MM.1S (cell line): ENCODE measurements around the gene FYN.

Experiments
- DNase-seq: peaks from one replicate; pipeline ENCODE4 v3.0.0-alpha.2; 2015
- H2AFZ ChIP-seq: fragments of 300-600 bp; sonication (generic); 2 replicates; pipeline ENCODE4 v1.6.0; 2016; ENCODE audit warnings: antibody characterized with exemption, low read length
- H3F3A ChIP-seq: fragments of 300-600 bp; sonication (generic); 2 replicates; pipeline ENCODE4 v1.6.1; 2016; ENCODE audit warnings: mild to moderate bottlenecking, antibody characterized with exemption, low read length, moderate library complexity, mixed read lengths; ENCODE audit not compliant: insufficient read depth
- H3K27ac ChIP-seq: fragments of 300-600 bp; sonication (generic); 2 replicates; pipeline ENCODE4 v1.5.1; 2016; ENCODE audit warnings: mild to moderate bottlenecking, low read length
- H3K27me3 ChIP-seq: fragments of 300-600 bp; sonication (generic); replicated peaks from 2 replicates; pipeline ENCODE4 v1.6.0; 2016; ENCODE audit warnings: low read length; ENCODE audit not compliant: insufficient read depth
- H3K36me3 ChIP-seq: fragments of 300-600 bp; sonication (generic); replicated peaks from 2 replicates; pipeline ENCODE4 v1.6.1; 2016; ENCODE audit warnings: mild to moderate bottlenecking, low read length, mixed read lengths; ENCODE audit not compliant: insufficient read depth
- H3K4me1 ChIP-seq: fragments of 300-600 bp; sonication (generic); 2 replicates; pipeline ENCODE4 v1.6.1; 2016; ENCODE audit warnings: low read length, mixed read lengths
- H3K4me2 ChIP-seq: fragments of 300-600 bp; sonication (generic); 2 replicates; pipeline ENCODE4 v1.6.0; 2016; ENCODE audit warnings: low read depth, low read length
- H3K4me3 ChIP-seq: fragments of 300-600 bp; sonication (generic); 2 replicates; pipeline ENCODE4 v1.5.1; 2016; ENCODE audit warnings: low read length, mixed read lengths
- H3K79me2 ChIP-seq: fragments of 300-600 bp; sonication (generic); 2 replicates; pipeline ENCODE4 v1.6.1; 2016; ENCODE audit warnings: mixed run types, low read length, mixed read lengths
- H3K9ac ChIP-seq: fragments of 300-600 bp; sonication (generic); 2 replicates; pipeline ENCODE4 v1.6.1; 2016; ENCODE audit warnings: low read length, mixed read lengths
- H3K9me2 ChIP-seq: fragments of 300-600 bp; sonication (generic); replicated peaks from 2 replicates; pipeline ENCODE4 v1.6.1; 2016; ENCODE audit warnings: mild to moderate bottlenecking, low read length, mixed read lengths; ENCODE audit not compliant: insufficient read depth
- H3K9me3 ChIP-seq: fragments of 300-600 bp; sonication (generic); replicated peaks from 2 replicates; pipeline ENCODE4 v1.6.1; 2016; ENCODE audit warnings: mild to moderate bottlenecking, low read length, mixed read lengths; ENCODE audit not compliant: insufficient read depth
- H4K20me1 ChIP-seq: fragments of 300-600 bp; sonication (generic); 2 replicates; pipeline ENCODE4 v1.6.1; 2016; ENCODE audit warnings: mild to moderate bottlenecking, low read length, moderate library complexity, mixed read lengths; ENCODE audit not compliant: insufficient read depth
- CTCF ChIP-seq: fragments of 300-600 bp; sonication (generic); IDR thresholded peaks from 2 replicates; pipeline ENCODE4 v1.5.1; 2016; ENCODE audit warnings: antibody characterized with exemption, low read length, mixed read lengths
- EZH2 ChIP-seq: fragments of 300-600 bp; sonication (generic); optimal IDR thresholded peaks from 2 replicates; pipeline ENCODE3; 2017; ENCODE audit warnings: low read depth, mild to moderate bottlenecking, antibody characterized with exemption, low read length, mixed read lengths
- EZH2phosphoT487 ChIP-seq: fragments of 300-600 bp; sonication (generic); IDR thresholded peaks from 2 replicates; pipeline ENCODE4 v1.6.1; 2018; ENCODE audit warnings: antibody characterized with exemption, low read length

Gene FYN

GRCh38 chr6:111767752-111768430 is 105.4 kb downstream of the FYN start:
- Histone ChIP-seq H3K27me3 (no peaks in the 10 kb centered on the region), H3K79me2 (no peaks in the 10 kb centered on the region), H3K27ac (no peak overlapping the region), H3K9me3 (no peaks in the 10 kb centered on the region), H3K9me2 (no peaks in the 10 kb centered on the region), H4K20me1 (no peaks in the 10 kb centered on the region), H2AFZ (no peak overlapping the region), H3K36me3 (no peaks in the 10 kb centered on the region), H3K9ac (no peak overlapping the region), H3K4me1 (peaks cover 22% of the 10 kb centered on the region), H3K4me2 (no peak overlapping the region), H3K4me3 (no peak overlapping the region), H3F3A (no peaks in the 10 kb centered on the region)
- TF ChIP-seq EZH2phosphoT487 (no peak), CTCF (no peak), EZH2 (no peak)
- no peak for DNase-seq

GRCh38 chr6:111766201-111766857 is 106.9 kb downstream of the FYN start:
- Histone ChIP-seq H3K9me2 (no peaks in the 10 kb centered on the region), H3K4me1 (peaks cover 22% of the 10 kb centered on the region), H2AFZ (no peak overlapping the region), H3K9ac (no peak overlapping the region), H3K4me3 (no peak overlapping the region), H3K79me2 (no peaks in the 10 kb centered on the region), H4K20me1 (no peaks in the 10 kb centered on the region), H3K36me3 (no peaks in the 10 kb centered on the region), H3F3A (no peaks in the 10 kb centered on the region), H3K27ac (no peak overlapping the region), H3K9me3 (no peaks in the 10 kb centered on the region), H3K4me2 (no peak overlapping the region), H3K27me3 (no peaks in the 10 kb centered on the region)
- no peak for TF ChIP-seq EZH2phosphoT487
- no peak for TF ChIP-seq CTCF
- TF ChIP-seq EZH2: no peak
- no peak for DNase-seq

GRCh38 chr6:111765763-111766162 is 107.5 kb downstream of the FYN start:
- Histone ChIP-seq H3K4me1 (peaks cover 22% of the 10 kb centered on the region), H3K4me2 (no peak overlapping the region)

More at GRCh38 chr6:111765763-111766162, 107.5 kb downstream of the FYN start:
- H3F3A ChIP-seq: no peaks in the 10 kb centered on the region
- TF ChIP-seq CTCF: no peak
- no peak for TF ChIP-seq EZH2phosphoT487
- TF ChIP-seq EZH2: no peak
- no peaks in the 10 kb centered on the region for H3K9me3 ChIP-seq
- no peaks in the 10 kb centered on the region for H3K79me2 ChIP-seq
- DNase-seq: no peak
- H3K9me2 ChIP-seq: no peaks in the 10 kb centered on the region
- H3K4me3 ChIP-seq: no peak overlapping the region
- no peak overlapping the region for H3K9ac ChIP-seq
- H3K27me3 ChIP-seq: no peaks in the 10 kb centered on the region
- no peak overlapping the region for H2AFZ ChIP-seq
- no peaks in the 10 kb centered on the region for H3K36me3 ChIP-seq
- H4K20me1 ChIP-seq: no peaks in the 10 kb centered on the region
- no peak overlapping the region for H3K27ac ChIP-seq
